Nephron progenitor cell (in vitro differentiated cells): Measurements from ENCODE around the gene PIGT.

Experiments
- DNase-seq: peaks from one replicate; pipeline ENCODE4 v3.0.0; 2021
- H3K27ac Mint-ChIP-seq: 2 replicates; pipeline ENCODE4 v1.8.0; 2021; ENCODE audit warnings: mild to moderate bottlenecking, moderate library complexity, mixed read lengths
- H3K27me3 Mint-ChIP-seq: 2 replicates; pipeline ENCODE4 v1.8.0; 2021; ENCODE audit warnings: mild to moderate bottlenecking, low read depth, mixed read lengths; ENCODE audit not compliant: poor library complexity
- H3K36me3 Mint-ChIP-seq: 2 replicates; pipeline ENCODE4 v1.8.0; 2021; ENCODE audit warnings: low read depth, mixed read lengths
- H3K4me1 Mint-ChIP-seq: 2 replicates; pipeline ENCODE4 v1.8.0; 2021; ENCODE audit warnings: mixed read lengths
- H3K4me3 Mint-ChIP-seq: 2 replicates; pipeline ENCODE4 v1.8.0; 2021; ENCODE audit warnings: mild to moderate bottlenecking, moderate library complexity, mixed read lengths
- H3K9me3 Mint-ChIP-seq: 2 replicates; pipeline ENCODE4 v1.8.0; 2021; ENCODE audit warnings: mild to moderate bottlenecking, moderate library complexity, mixed read lengths
- TF ChIP-seq, protein P1 (sequence below): fragments of 200-600 bp; sonication (generic); IDR thresholded peaks from 2 replicates; pipeline ENCODE4 v1.5.0; 2021; ENCODE audit warnings: antibody characterized with exemption

Gene PIGT

DNA sequence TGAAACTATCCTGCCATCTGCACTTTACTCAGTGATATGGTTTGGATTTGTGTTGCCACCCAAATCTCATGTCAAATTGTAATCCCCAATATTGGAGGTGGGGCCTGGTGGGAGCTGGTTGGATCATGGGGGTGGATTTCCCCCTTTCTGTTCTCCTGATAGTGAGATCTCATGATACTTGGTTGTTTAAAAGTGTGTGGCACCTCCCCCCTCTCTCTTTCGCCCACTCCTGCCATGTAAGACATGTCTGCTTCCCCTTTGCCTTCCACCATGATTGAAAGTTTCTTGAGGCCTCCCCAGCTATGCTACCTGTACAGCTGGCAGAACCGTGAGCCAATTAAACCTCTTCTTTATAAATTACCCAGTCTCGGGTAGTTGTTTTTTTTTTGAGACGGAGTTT lies 18.0 kb downstream of the PIGT start:
- TF ChIP-seq, protein P1, sequence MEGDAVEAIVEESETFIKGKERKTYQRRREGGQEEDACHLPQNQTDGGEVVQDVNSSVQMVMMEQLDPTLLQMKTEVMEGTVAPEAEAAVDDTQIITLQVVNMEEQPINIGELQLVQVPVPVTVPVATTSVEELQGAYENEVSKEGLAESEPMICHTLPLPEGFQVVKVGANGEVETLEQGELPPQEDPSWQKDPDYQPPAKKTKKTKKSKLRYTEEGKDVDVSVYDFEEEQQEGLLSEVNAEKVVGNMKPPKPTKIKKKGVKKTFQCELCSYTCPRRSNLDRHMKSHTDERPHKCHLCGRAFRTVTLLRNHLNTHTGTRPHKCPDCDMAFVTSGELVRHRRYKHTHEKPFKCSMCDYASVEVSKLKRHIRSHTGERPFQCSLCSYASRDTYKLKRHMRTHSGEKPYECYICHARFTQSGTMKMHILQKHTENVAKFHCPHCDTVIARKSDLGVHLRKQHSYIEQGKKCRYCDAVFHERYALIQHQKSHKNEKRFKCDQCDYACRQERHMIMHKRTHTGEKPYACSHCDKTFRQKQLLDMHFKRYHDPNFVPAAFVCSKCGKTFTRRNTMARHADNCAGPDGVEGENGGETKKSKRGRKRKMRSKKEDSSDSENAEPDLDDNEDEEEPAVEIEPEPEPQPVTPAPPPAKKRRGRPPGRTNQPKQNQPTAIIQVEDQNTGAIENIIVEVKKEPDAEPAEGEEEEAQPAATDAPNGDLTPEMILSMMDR, result no peak
- Mint-ChIP-seq H3K27ac (no peak overlapping the region), H3K4me3 (no peak overlapping the region), H3K36me3 (no peaks in the 10 kb centered on the region), H3K4me1 (no peaks in the 10 kb centered on the region), H3K9me3 (no peaks in the 10 kb centered on the region), H3K27me3 (peaks cover 24% of the 10 kb centered on the region)
- no peak for DNase-seq

DNA sequence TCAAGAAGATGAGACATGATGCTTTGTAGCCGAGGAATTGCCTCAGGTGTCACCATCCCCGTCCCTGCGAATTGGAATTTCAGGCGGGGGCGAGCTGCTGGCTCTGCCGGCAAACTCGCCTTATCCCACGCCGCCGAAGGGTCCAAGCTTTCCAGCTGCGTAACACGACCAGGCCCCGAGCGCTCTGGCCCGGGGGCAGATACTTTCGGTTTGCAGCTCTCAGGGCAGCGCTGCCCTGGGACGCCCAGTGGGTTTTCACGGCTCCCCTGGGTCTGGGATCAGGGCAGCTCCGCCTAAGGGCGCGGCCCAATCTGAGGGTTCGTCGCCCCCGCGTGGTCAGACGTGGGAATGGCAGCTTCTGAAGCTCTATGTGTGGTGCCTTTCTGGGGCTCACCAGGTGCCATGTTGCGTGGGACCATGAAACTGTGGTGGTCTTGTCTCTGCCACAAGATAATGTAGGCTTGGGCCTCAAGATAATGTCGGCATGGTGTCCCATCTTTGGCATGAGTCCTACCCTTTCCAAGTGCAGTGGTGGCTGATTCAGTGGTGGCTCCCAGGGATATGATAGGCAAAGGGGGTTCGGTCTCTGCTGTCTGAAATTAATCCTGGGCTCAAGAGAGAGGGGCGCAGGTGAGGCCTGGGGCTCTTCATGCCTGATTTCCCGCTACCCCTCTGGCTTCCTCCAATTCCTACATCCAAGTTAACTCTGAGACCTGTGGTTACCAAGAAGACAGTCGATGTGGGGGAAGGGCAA lies 21.0 kb downstream of the PIGT start:
- H3K9me3 Mint-ChIP-seq, result no peaks in the 10 kb centered on the region
- peak overlapping the region; percentile 85 for H3K4me3 Mint-ChIP-seq
- no peaks in the 10 kb centered on the region for H3K36me3 Mint-ChIP-seq
- peaks cover 24% of the 10 kb centered on the region for H3K27me3 Mint-ChIP-seq
- H3K27ac Mint-ChIP-seq, result no peak overlapping the region
- TF ChIP-seq, protein P1, result peak; percentile 89
- H3K4me1 Mint-ChIP-seq, result peaks cover 9% of the 10 kb centered on the region
- peak; percentile 93 for DNase-seq

DNA sequence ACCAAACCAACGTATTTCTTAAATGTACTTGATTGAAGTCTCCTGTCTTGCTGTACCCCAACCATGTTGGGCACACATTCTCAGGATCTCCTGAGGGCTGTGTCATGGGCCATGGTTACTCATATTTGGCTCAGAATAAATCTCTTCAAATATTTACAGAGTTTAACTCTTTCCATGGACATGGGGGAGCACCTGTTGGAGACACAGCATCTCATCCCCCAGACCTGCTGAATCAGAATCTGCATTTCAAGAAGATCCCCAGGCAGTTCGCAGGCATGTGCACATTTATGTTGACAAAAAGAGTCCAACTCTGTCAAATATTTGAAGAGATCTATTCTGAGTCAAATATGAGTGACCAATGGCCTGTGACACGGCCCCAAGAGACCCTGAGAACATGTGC lies 24.5 kb downstream of the PIGT start:
- peaks cover 18% of the 10 kb centered on the region for H3K27me3 Mint-ChIP-seq
- H3K27ac Mint-ChIP-seq, result no peak overlapping the region
- peaks cover 9% of the 10 kb centered on the region for H3K4me1 Mint-ChIP-seq
- no peak overlapping the region for H3K4me3 Mint-ChIP-seq
- no peaks in the 10 kb centered on the region for H3K9me3 Mint-ChIP-seq
- H3K36me3 Mint-ChIP-seq, result no peaks in the 10 kb centered on the region
- DNase-seq, result no peak
- TF ChIP-seq, protein P1, result no peak

DNA sequence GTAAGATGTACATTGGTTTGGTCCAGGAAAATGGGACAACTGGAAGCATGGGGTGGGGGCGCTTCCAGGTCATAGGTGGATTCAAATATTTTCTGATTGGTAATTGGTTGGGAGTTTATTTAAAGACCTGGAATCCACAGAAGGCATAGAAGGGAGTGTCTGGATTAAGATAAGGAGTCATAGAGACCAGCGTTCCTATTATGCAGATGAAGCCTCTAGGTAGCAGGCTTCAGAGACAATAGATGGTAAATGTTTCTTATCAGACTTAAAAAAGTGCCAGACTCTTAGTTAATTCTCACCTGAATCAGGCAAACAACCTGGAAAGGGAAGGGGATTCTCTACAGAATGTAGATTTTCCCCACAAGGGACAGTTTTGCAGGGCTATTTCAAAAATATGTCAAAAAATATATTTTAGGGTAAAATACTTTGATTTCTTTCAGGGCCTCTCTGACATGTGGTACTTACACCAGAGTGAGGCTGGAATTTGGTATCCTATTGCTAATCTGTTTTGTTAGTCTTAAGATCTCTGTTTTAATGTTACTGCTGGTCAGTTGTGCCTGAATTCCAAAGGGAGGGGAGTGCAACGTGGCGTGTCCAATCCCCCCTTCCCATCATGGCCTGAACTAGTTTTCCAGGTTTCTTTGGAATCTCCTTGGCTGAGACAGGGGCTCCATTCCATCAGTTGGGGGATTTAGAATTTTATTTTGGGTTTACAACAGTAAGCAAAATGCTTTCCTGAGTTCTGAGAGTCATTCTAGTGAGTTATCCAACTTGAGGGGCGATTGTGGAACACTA lies 25.1 kb downstream of the PIGT start:
- Mint-ChIP-seq H3K4me1 (peaks cover 9% of the 10 kb centered on the region), H3K4me3 (no peak overlapping the region), H3K36me3 (no peaks in the 10 kb centered on the region), H3K27me3 (peaks cover 13% of the 10 kb centered on the region), H3K9me3 (no peaks in the 10 kb centered on the region), H3K27ac (no peak overlapping the region)
- DNase-seq, result no peak
- TF ChIP-seq, protein P1, result no peak

DNA sequence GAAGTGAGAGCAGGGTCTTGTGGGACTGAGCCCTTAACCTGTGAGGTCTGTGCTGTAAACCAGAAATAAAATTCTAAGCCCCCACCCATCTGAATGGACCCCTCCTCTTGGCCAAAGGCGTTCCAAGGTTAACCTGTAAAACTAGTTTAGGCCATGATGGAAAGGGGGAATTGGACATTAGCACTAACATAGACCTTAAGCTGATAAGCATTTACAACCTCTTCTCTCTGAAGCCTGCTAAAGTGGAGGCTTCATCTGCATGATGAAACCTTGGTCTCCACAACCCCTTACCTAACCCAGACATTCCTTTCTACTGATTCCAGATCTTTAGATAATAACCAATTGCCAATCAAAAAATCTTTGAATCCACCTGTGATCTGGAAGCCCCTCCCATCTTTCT lies 25.8 kb downstream of the PIGT start:
- Mint-ChIP-seq H3K9me3 (no peaks in the 10 kb centered on the region), H3K4me3 (no peak overlapping the region), H3K27me3 (peaks cover 13% of the 10 kb centered on the region), H3K36me3 (no peaks in the 10 kb centered on the region), H3K4me1 (peaks cover 9% of the 10 kb centered on the region), H3K27ac (no peak overlapping the region)
- DNase-seq, result no peak
- TF ChIP-seq, protein P1, result no peak
